ENCODE measurements around the gene TMED6.

DNA sequence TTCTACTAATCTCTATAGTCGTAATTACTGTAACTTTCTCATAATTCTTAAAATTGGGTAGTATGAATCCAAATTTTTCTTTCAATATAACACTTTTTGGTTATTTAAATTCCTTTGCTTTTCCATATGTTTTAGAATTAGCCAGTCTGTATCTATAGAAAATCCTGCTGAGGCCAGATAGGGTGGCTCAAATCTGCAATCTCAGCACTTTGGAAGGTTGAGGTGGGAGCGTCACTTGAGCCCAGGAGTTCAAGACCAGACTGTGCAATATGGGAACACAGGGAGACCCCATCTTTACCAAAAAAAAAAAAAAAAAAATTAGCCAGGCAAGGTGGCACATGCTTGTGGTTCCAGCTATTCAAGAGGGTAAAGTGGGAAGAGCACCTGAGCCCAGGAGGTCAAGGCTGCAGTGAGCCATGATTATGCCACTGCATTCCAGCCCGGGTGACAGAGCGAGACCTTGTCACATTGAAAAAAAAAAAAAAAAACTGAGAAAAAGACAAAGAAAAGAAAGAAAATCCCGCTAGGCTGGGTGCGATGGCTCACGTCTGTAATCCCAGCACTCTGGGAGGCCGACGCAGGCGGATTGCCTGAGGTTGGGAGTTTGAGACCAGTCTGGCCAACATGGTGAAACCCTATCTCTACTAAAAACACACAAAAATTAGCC is 24.9 kb upstream of the TMED6 start:
- no peak for TF ChIP-seq POLR2A (IDR thresholded peaks at IDR 0.05)
- no peak for TF ChIP-seq POLR2AphosphoS5 (IDR thresholded peaks at IDR 0.05)
- TF ChIP-seq, protein P1, sequence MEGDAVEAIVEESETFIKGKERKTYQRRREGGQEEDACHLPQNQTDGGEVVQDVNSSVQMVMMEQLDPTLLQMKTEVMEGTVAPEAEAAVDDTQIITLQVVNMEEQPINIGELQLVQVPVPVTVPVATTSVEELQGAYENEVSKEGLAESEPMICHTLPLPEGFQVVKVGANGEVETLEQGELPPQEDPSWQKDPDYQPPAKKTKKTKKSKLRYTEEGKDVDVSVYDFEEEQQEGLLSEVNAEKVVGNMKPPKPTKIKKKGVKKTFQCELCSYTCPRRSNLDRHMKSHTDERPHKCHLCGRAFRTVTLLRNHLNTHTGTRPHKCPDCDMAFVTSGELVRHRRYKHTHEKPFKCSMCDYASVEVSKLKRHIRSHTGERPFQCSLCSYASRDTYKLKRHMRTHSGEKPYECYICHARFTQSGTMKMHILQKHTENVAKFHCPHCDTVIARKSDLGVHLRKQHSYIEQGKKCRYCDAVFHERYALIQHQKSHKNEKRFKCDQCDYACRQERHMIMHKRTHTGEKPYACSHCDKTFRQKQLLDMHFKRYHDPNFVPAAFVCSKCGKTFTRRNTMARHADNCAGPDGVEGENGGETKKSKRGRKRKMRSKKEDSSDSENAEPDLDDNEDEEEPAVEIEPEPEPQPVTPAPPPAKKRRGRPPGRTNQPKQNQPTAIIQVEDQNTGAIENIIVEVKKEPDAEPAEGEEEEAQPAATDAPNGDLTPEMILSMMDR (IDR thresholded peaks at IDR 0.05): no peak
- TF ChIP-seq EP300 (IDR thresholded peaks at IDR 0.05): no peak

All from stomach (tissue), 4 donors.